Lower leg skin (tissue), 3 donors: ENCODE measurements around the gene ITGB5.

ENCODE experiments used
- POLR2A ChIP-seq, 2 donors: fragments of 450-650 bp; IDR thresholded peaks; one replicate each; pipeline ENCODE4 v1.6.1; 2016 to 2017; ENCODE audit warnings: antibody characterized with exemption in 2 of 2, mild to moderate bottlenecking in 1 of 2, moderate library complexity in 1 of 2
- TF ChIP-seq, protein P1 (sequence below), 3 donors: fragments of 450-650 bp; IDR thresholded peaks; one replicate each; pipeline ENCODE4 v1.5.1; 2016; ENCODE audit warnings: antibody characterized with exemption in 3 of 3, mild to moderate bottlenecking in 3 of 3, moderate library complexity in 2 of 3

DNA sequence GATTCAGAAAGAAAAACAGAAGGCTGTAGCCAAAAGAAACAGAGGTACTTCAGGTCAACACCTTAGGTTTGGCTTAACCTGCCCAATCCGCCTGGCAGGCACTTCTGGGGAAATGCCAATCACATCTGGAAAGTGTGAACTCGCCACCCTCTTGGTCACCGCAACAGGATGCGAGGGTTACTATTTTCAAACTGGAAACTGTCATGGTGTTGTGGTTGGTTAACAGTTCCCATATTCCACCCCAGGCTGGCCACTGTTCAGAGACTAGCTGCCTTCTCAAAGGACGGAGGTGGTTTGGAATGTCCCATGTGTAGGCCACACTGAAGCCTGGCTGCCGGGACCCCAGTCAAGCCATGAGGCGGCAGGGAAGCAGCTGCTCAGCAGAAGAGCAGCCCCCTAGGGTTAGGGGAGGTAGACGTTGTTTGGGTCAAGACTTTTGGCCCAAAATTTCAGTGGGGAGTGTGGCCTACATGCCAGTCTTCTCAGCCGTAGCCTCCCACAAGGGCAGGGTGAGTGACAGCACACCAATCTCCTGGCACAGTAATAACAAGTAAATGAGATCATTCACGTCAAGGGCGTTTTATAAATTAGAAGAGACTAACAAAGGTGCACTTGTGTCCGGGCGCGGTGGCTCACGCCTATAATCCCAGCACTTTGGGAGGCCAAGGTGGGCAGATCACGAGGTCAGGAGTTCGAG lies 102.3 kb downstream of the ITGB5 start:
- no peak for TF ChIP-seq POLR2A (IDR thresholded peaks at IDR 0.05)
- TF ChIP-seq, protein P1, sequence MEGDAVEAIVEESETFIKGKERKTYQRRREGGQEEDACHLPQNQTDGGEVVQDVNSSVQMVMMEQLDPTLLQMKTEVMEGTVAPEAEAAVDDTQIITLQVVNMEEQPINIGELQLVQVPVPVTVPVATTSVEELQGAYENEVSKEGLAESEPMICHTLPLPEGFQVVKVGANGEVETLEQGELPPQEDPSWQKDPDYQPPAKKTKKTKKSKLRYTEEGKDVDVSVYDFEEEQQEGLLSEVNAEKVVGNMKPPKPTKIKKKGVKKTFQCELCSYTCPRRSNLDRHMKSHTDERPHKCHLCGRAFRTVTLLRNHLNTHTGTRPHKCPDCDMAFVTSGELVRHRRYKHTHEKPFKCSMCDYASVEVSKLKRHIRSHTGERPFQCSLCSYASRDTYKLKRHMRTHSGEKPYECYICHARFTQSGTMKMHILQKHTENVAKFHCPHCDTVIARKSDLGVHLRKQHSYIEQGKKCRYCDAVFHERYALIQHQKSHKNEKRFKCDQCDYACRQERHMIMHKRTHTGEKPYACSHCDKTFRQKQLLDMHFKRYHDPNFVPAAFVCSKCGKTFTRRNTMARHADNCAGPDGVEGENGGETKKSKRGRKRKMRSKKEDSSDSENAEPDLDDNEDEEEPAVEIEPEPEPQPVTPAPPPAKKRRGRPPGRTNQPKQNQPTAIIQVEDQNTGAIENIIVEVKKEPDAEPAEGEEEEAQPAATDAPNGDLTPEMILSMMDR (IDR thresholded peaks at IDR 0.05): no peak
